ENCODE measurements around the gene RPS19BP1.

DNA sequence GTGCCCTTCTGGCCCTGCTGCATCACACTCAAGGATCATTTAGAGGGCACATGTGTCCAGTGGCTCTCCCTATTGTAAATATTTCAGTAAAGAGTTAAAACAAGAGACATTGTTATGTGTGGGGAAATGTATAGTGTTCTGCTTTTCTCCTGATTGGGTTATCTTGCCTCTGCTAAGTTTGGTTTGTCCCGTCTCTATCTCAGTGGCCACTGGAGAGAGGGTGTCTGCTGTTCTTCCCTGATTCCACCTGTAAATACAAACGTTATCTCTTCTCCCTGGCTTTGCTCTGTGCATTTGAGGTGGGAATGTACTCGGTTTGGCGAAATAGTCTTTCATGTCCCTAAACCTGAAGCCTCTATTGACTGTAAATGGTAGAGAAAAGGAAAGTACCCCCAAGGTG is 24.2 kb downstream of the RPS19BP1 start:
- TF ChIP-seq YY1 (IDR thresholded peaks at IDR 0.05; ENCODE audit: low read depth), result no peak
- TF ChIP-seq NFIC (IDR thresholded peaks at IDR 0.05), result no peak
- TF ChIP-seq TAF1 (IDR thresholded peaks at IDR 0.05; ENCODE audit: low read depth), result no peak
- no peak for TF ChIP-seq TCF12 (IDR thresholded peaks at IDR 0.05; ENCODE audit: low read depth)
